ENCODE data around the gene PIK3CB.

PIK3CB gene

DNA sequence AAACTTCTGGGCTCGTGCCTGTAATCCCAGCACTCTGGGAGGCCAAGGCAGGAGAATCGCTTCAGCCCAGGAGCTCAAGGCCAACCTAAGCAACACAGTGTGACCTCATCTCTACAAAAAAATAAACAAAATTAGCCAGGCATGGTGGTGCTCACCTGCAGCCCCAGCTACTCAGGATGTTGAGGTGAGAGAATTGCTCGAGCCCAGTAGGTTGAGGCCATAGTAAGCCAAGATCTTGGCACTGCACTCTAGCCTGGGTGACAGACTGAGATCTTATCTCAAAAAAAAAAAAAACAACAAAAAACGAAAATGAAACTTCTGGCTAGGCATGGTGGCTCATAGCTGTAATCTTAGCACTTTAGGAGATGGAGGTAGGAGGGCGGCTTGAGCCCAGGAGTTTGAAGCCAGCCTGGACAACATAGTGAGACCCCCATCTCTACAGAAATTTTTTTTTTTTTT, 53.7 kb downstream of the PIK3CB start:
- no peak overlapping the region for H3K4me3 ChIP-seq
- TF ChIP-seq CTCF (IDR thresholded peaks at IDR 0.05) = no peak
- no peaks in the 10 kb centered on the region for H3K27me3 ChIP-seq
- no peak for DNase-seq
- H3K27ac ChIP-seq = no peak overlapping the region
- intact Hi-C loops (cut with DNase I; ENCODE audit: low total_unique reads) = no loop called here
- no peaks in the 10 kb centered on the region for H3K36me3 ChIP-seq
- H3K4me1 ChIP-seq = peaks cover 0 to 2% (median 0%) of the 10 kb centered on the region in 4 donors
- H3K9me3 ChIP-seq = no peaks in the 10 kb centered on the region

DNA sequence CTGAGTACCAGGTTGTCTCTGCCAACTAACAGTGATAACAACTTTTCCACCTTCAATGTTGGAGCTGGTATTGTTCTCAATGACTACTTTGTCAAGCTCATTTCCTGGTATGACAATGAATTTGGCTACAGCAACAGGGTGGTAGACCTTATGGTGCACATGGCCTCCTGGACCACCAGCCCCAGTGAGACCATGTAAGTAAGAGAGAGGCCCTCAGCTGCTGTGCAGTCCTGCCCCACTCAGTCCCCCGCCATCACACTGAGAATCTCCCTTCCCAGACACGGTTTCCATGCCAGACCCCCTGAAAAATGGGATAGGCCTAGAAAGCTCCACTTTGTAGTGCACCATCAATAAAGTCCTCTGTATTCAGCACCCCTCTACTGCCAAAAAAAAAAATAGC, 56.1 kb downstream of the PIK3CB start:
- DNase-seq = no peak
- intact Hi-C loops (cut with DNase I; ENCODE audit: low total_unique reads) = no loop called here
- Histone ChIP-seq H3K27me3 (no peaks in the 10 kb centered on the region), H3K27ac (no peak overlapping the region), H3K36me3 (no peaks in the 10 kb centered on the region), H3K9me3 (no peaks in the 10 kb centered on the region), H3K4me1 (peaks cover 0 to 22% (median 14%) of the 10 kb centered on the region in 4 donors), H3K4me3 (no peak overlapping the region)
- TF ChIP-seq CTCF (IDR thresholded peaks at IDR 0.05) = no peak

- H3K9me3 ChIP-seq = no peaks in the 10 kb centered on the region
- no peak for DNase-seq
- H3K4me1 ChIP-seq = peaks cover 0 to 22% (median 14%) of the 10 kb centered on the region in 4 donors
- H3K27me3 ChIP-seq = no peaks in the 10 kb centered on the region
- H3K27ac ChIP-seq = no peak overlapping the region
- intact Hi-C loops (cut with DNase I; ENCODE audit: low total_unique reads) = no loop called here
- no peak overlapping the region for H3K4me3 ChIP-seq
- no peak for TF ChIP-seq CTCF (IDR thresholded peaks at IDR 0.05)
- H3K36me3 ChIP-seq = no peaks in the 10 kb centered on the region
These were observed 57.8 kb downstream of the PIK3CB start for GRCh38 chr3:138776961-138777360.

DNA sequence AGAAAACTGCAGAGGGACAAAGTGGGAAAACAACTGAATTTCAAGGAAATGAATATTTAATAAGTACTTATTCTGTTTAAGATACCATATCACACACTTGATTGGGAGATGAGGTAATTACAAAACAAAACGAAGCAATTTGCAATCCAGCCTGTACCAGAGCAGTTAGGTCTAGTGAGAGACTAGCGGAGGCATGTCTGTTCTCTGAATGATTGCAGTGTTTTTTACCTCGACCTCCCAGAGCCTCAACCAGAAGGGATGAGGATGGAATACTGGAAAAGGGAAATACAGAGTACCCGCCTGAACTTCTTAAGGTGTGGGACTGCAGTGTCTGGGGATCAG, 59.5 kb downstream of the PIK3CB start:
- no peak for DNase-seq
- Histone ChIP-seq H3K27me3 (no peaks in the 10 kb centered on the region), H3K9me3 (no peaks in the 10 kb centered on the region), H3K27ac (peak overlapping the region; percentile 36 to 48), H3K4me3 (no peak overlapping the region), H3K36me3 (no peaks in the 10 kb centered on the region), H3K4me1 (peaks cover 0 to 22% (median 14%) of the 10 kb centered on the region in 4 donors)
- TF ChIP-seq CTCF (IDR thresholded peaks at IDR 0.05) = no peak
- intact Hi-C loops (cut with DNase I; ENCODE audit: low total_unique reads) = no loop called here

- H3K27ac ChIP-seq = peak overlapping the region; percentile 36 to 48
- intact Hi-C loops (cut with DNase I; ENCODE audit: low total_unique reads) = no loop called here
- no peaks in the 10 kb centered on the region for H3K9me3 ChIP-seq
- DNase-seq = peak in 1 of 2 donors; percentile 68
- H3K4me1 ChIP-seq = peaks cover 0 to 22% (median 14%) of the 10 kb centered on the region in 4 donors
- H3K4me3 ChIP-seq = no peak overlapping the region
- TF ChIP-seq CTCF (IDR thresholded peaks at IDR 0.05) = no peak
- H3K27me3 ChIP-seq = no peaks in the 10 kb centered on the region
- H3K36me3 ChIP-seq = no peaks in the 10 kb centered on the region
These were observed 60.0 kb downstream of the PIK3CB start for GRCh38 chr3:138774529-138775253.
